Stimulated activated CD8-positive, alpha-beta memory T cell treated with anti-CD3 and anti-CD28 coated beads, Interleukin-4, amount 100 ng/mL, for 4 hours (primary cell): ENCODE measurements around the gene TOGARAM2.
"Not testable (repeated sequence)": the region's sequence is repeated elsewhere in the genome, so short reads cannot be mapped to it uniquely, and the experiment has no call there.

ENCODE experiments used
- DNase-seq, 2 donors: peaks; one replicate each; pipeline ENCODE4 v3.0.0-alpha.2; 2020; ENCODE audit warnings: low read depth in 2 of 2, low spot score in 1 of 2

The TOGARAM2 gene

GRCh38 chr2:28976584-28976983, 4.5 kb upstream of the TOGARAM2 start:
- DNase-seq: no peak

DNA sequence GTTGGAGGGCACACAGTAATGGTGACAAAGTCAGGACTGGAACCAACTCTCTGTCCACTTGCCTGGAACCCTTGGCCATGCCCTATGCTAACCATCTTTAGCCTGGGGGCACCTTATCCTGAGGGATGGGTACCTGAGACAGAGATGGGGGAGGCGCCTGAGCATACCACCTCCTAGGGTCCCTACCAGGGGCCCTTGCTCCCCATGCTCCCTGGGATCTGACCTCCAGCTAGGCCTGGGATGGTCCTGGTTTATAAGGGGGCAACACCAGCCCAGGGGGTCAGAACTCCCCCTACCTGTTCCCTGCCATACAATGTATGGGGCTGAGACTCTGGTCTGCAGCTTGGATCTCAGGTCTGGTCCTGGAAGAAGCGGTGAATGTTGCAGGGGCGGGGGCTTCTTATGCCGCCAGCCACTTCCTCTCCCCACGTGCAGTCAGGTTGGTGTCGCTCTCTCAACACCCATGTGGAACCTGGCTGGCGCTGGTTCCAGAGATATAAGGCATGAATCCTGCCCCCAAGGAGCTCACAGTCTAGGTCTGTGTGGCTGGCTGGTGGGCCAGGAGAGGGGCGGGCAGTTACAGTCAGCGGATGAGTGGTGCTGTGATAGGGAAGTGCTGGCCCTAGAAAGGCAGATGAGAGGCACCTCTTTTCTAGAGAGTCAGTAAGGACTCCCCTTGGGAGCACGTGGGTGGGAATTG, 3.8 kb upstream of the TOGARAM2 start:
- DNase-seq: no peak

- not testable (repeated sequence) for DNase-seq
Observed at GRCh38 chr2:28978001-28978400, 3.1 kb upstream of the TOGARAM2 start.

GRCh38 chr2:28978606-28979005, 2.5 kb upstream of the TOGARAM2 start:
- no peak for DNase-seq

DNA sequence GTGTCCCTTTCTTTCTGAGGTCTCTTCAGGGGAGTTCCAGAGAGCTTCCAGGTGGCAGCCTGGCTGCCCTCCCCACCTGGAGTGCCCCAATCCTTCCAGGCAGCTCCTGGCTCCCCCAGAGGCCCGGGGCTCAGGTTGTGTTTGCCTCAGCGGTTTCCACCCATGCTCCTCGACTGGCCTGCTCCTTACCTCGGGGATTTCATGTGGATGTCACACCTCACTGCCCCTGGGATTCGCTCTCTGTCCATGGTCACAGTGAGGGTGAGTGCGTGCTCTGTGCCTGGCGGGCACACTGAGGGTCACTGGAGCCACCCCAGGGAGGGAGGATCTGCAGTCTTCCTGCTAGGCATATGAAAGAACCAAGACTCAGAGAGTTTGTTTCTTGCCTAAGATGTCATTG, 2.1 kb upstream of the TOGARAM2 start:
- DNase-seq: no peak

DNA sequence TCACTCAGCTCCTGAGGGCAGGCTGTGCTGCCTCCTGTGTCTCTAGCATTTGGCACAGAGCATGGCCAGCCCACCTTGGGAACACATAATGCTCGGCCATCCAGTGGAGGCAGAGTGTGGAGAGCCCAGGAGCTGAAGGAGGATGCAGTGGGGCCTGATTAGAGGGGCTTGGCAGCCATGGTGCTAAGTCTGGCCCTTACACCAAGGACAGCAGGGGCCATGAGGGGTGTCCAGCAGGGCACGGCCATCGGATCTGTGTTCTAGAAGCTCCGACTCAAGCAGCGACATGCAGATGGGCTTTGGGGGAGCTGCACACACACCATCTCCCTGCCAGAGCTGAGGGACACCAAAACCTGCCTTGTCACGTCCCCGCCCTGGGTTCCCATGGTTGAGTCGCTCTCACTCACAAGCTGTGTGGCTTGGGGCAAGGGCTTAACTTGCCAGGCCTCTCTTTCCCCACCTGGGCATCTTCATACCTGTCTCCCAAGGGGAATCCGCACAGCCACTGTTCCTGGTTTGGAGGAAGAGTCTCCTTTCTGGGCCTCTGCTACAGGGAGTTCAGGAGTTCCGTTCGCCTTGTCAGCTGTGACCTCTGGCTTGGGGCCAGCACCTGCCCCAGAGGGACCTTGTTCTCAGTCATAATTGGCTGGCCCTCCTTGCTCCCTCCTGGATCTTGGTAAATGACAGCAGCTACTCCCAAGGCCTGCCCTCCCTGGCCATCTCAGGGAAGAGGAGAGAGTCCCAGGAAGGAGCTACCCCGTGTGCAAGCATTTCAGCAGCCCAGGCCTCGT, 1.3 kb upstream of the TOGARAM2 start:
- no peak for DNase-seq

GRCh38 chr2:28980368-28981015, 606 bp upstream of the TOGARAM2 start:
- no peak for DNase-seq

DNA sequence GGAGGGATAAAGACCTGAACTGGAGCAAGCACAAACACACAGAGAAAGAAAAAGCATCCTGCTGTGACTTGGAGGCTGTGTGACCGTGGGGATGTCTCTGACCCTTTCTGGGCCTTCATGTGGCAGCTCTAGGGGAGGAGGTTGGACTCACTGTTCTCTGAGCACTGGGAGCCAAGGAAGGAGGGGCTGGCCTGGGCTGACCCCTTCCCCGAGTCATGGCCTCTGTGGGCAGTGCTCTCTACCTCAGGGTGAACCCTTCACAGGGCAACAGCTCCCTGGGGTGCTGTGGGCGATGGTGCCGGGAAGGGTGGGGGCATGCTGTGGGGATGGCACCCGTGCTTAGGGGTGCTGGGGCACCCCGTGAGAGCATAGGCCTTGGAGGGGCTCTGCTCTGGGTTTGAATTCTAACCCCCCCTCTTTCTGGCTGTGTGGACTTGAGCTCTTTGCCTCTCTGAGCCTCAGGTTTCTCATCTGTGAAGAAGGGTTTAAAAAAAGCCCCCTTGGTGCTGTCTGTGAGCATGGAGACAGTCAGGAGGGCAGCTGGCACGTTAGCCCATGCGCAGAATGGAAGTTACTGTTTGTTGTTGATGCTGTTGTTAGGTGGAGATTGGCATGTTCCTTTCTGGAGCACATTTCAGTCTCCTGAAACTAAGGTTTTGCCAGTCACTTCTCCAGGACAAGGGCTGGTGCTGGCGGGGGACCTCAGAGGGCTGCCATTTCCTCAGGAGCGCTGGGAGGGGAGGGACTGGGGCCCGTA, 700 bp downstream of the TOGARAM2 start:
- no peak for DNase-seq

- no peak for DNase-seq
Observed at GRCh38 chr2:28982381-28982950, 1.4 kb downstream of the TOGARAM2 start.

DNA sequence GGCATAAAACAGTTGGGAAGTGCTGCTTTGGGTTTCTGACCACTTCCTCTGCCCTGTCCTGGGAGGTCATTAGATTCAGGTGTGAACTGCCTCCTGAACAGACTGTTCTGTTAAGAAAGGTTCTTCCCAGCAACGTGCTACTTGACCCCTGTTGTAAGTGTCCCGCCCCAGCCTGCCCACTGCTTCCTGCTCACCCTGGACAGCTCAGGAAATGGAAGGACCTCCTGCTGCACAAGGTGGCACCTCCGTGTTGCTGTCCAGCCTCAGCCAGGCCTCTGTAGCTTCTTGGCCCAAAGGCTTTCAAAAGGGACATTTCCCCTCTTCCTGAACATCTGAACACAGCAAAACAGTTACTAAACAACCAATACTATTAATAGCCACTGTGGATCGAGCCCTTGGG, 5.3 kb downstream of the TOGARAM2 start:
- no peak for DNase-seq

DNA sequence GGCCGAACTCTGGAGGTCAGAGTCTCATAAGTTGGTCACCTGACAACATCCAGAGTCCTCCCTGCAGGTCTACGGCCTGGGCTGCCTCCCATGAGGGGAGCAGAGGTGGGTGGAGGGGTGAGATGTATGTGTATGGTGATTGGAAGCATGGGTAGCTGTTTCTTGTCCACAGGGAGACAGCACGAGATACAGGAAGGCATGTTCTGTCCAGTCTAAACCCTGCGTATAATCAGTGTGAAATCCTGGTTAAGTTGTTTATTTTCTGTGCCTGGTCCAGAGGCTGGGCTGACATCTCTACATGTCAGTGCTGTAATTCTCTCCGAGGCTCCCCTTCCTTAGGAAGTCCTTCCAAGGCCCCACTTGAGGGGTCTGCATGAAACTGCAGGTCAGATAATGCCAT, 8.9 kb downstream of the TOGARAM2 start:
- no peak for DNase-seq

GRCh38 chr2:28990445-28990844, 9.3 kb downstream of the TOGARAM2 start:
- no peak for DNase-seq

GRCh38 chr2:28991021-28991420, 9.9 kb downstream of the TOGARAM2 start:
- no peak for DNase-seq

DNA sequence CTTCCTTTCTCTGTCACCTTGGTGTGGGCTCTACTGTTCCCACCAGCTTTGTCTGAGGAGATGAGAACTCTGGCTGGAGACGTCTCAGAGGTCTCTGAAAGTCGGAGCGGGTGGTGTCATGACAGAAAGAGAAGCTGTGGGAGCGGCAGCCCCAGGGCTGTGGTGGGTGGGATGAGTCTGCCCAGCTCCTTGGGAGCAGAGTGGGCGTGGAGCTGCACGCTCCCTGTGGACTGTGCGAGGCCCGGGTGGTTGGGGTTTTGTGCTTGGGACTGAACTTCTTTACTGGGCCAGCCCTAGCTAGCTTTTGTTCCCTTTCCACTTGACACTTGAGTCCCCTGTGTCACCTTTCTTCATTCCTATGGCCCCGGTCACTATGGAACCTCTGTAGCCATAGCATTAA, 10.4 kb downstream of the TOGARAM2 start:
- DNase-seq: no peak

DNA sequence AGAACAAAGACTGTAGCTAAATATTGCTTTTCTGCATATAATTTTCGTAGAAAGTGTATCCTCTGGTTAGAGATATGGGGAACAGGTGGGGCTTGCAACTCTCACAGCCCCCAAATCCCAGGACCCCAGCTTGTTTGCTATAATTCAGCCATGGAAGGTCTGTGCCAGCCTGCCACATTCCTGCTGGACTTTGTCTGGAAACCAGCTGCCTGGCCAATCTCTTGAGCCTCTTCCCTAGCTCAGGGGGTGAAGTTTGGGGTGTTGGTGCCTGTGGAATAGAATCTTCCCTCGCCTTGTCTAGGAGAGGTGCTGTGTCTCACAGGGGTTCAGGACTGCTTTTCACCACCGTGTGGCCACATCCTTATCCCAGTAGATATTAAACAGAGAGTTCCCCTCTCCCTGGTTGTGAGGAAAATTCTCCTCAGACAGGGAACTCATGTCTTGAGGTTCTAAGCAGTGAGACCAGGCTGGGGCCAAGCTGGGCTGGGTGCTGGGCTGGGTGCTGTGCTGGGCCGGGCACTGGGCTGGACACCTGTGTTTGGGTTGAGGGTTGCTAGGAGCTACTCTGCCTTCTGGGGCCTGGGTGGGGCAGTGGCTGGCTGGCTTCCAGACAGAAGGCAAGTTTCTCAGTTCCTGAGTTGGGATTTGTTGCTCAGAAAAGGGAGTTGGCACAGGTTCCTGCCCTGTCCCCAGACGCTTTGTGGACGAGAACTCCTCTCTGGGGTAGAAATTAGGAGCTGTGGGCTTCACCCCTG, 12.3 kb downstream of the TOGARAM2 start:
- DNase-seq: no peak

DNA sequence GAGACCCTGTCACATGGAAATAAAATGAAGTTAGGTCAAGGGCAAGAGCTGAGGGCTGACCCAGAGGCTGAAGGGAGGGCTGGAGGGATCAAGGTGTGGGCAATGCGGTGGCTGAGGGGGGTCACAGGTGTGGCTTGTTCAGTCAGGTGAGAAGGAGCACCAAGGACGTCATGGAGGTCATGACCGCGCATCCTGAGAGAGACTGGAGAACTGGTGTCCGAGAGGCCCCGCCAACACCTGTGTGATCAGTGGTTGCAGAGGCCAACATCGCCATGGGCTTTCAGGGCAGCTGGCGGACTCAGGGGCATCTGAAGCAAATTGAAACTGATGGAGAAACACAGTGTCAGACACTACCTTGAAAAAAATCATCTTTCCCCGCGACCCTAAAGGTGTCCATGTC, 13.0 kb downstream of the TOGARAM2 start:
- no peak for DNase-seq

DNA sequence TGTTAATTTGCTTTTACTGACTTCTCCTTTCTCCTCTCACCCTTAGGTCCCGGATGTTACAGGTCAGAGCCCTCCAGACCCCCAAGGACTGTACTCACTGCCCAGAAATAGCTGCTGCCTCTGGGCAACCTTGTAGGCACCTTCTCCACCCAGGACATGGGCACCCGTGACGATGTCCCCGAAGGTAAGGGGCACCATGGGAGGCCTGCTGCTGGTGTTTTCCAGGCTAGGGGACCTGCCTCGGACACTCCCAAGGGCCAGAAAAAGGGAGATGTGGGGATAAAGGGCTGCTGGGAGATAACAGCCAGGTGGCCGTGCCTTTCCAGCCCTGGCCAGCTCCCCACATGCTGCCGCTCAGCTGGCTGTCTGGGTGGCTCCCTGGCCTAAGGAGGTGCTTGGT, 13.6 kb downstream of the TOGARAM2 start:
- no peak for DNase-seq

DNA sequence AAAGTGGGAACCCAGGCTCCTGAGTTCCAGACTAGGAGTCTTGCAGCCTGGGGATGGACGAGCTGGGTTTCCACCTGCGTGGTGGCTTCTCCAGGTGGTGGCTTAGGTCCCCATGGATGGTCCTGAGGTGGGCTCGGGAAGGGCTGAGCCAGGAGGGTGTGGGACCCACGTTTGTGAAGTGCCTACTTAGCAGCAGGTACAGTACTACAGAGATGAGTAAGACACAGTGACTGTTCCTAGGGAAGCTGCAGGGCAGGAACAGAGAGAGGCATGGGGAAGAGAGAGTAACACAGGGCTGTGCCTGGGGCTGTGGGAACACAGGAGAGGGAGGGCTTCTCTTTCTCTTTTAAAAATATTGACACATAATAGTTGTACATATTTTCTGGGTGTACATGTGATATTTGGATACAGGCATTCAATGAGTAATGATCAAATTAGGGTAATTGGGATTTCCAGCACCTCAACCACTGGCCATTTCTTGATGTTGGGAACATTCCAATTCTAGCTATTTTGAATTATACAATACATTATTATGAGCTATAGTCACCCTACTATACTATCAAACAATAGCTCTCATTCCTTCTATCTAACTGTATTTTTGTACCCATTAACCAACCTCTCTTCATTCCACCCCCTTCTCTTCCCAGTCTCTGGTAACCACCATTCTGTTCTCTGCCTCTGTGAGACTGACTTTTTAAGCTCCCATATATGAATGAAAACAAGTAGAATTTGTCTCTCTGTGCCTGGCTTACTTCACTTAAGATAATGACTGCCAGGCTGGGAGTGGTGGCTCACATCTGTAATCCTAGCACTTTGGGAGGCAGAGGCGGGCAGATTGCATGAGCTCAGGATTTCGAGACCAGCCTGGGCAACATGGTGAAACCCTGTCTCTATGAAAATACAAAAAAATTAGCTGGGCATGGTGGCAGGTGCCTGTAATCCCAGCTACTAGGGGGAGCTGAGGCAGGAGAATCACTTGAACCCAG, 15.0 kb downstream of the TOGARAM2 start:
- no peak for DNase-seq

GRCh38 chr2:28997237-28997846, 16.2 kb downstream of the TOGARAM2 start:
- DNase-seq: no peak
